HepG2 (cell line): Measurements from ENCODE around the gene STXBP4. TPM values are rescaled to one million over a fixed set of nuclear protein-coding genes. Genes with fewer than 3 reads are reported as not detected.

Source experiments
- HNF1B ChIP-seq: sonication (generic); formaldehyde crosslinking; IDR thresholded peaks from 2 replicates; pipeline ENCODE4 v1.5.1; 2020; ENCODE audit warnings: mild to moderate bottlenecking, moderate library complexity, missing genetic modification reagents
- ZNF609 ChIP-seq: sonication (generic); formaldehyde crosslinking; IDR thresholded peaks from 2 replicates; pipeline ENCODE4 v1.4.0; 2020; ENCODE audit warnings: mild to moderate bottlenecking, missing genetic modification reagents, borderline replicate concordance
- ZNF891 ChIP-seq: sonication (generic); formaldehyde crosslinking; IDR thresholded peaks from 2 replicates; pipeline ENCODE4 v1.5.0; 2020; ENCODE audit warnings: mild to moderate bottlenecking, missing genetic modification reagents
- polyA plus RNA-seq, 8 experiments: library from polyadenylated mRNA; depleted of rRNA in 3 of 8; stranded (reverse) in 7 of 8; unstranded in 1 of 8; fragments of >200 nt; fragmentation: Illumina TruSeq in 4 of 8; extraction: Trizol in 4 of 8; gene quantifications; 2 replicates each; pipeline versions ENCODE4 v1.2.1 to v1.2.3, GENCODE V29; 2011 to 2016; ENCODE audit warnings: low read depth in 4 of 8, missing spikeins in 1 of 8, mixed read lengths in 1 of 8; ENCODE audit not compliant: insufficient read depth in 1 of 8
- small RNA-seq, 3 experiments: library from RNA; depleted of rRNA; stranded (forward); fragments of <200 nt; gene quantifications; one replicate each; pipeline ENCODE3, GENCODE V24; 2012; ENCODE audit warnings: low read depth in 2 of 3, low replicate concordance in 1 of 3; ENCODE audit not compliant: insufficient read length in 3 of 3, insufficient read depth in 2 of 3
- total RNA-seq, 5 experiments: library from RNA; depleted of rRNA; stranded (reverse); fragments of >200 nt; fragmentation: Illumina TruSeq; extraction: Trizol; gene quantifications; 2 replicates each; pipeline ENCODE4 v1.2.3, GENCODE V29; 2016; ENCODE audit warnings: low read depth in 1 of 5

STXBP4 gene
- total and polyA plus RNA-seq, 2 of the 13 experiments (the other 11 are each of a cell fraction or from before 2014, with no cell fraction given), result 8.5 to 36.1 TPM

GRCh38 chr17:55219934-55220333, 251.4 kb downstream of the STXBP4 start (continued):
- TF ChIP-seq ZNF609 (CRISPR knock-in tag), result no peak
- no peak for TF ChIP-seq ZNF891
- no peak for TF ChIP-seq HNF1B (CRISPR knock-in tag)
- TF ChIP-seq, all 625 proteins: peak for 0

Small RNAs within 50 kb of the gene (small RNA-seq; reads per million reads assigned to genes)
- gene AC007485.1, result 0 reads per million in 3 experiments

Other genes with a start within 250 kb of the STXBP4 start
- 45.3 and 61.1 TPM in 2 replicates for gene TOM1L1, start 67.9 kb upstream of the STXBP4 start, total RNA-seq (2016; rRNA removed; fragmentation: Illumina TruSeq; extraction: Trizol)
- gene TOM1L1, start 67.9 kb upstream of the STXBP4 start, polyA plus RNA-seq (2011; rRNA removed), result 38.8 and 51.3 TPM in 2 replicates
- 203 and 230 TPM in 2 replicates for gene COX11, start 111 bp upstream of the STXBP4 start, total RNA-seq (2016; rRNA removed; fragmentation: Illumina TruSeq; extraction: Trizol)
- gene COX11, start 111 bp upstream of the STXBP4 start, polyA plus RNA-seq (2011; rRNA removed), result 90.1 and 103 TPM in 2 replicates